SK-N-MC (cell line): Measurements from ENCODE around the gene CHRNG.

Source experiments
- DNase-seq: peaks from one replicate; pipeline ENCODE4 v3.0.0-alpha.2; 2011; ENCODE audit warnings: low read depth, low spot score
- H3K27ac ChIP-seq: fragments of 200-600 bp; sonication (generic); 2 replicates; pipeline ENCODE4 v1.5.1; 2016; ENCODE audit warnings: mixed run types
- H3K36me3 ChIP-seq: fragments of 200-600 bp; sonication (generic); 2 replicates; pipeline ENCODE4 v1.6.1; 2017; ENCODE audit warnings: antibody characterized with exemption, low read length, mixed read lengths; ENCODE audit not compliant: insufficient read depth
- H3K4me3 ChIP-seq: fragments of 200-600 bp; sonication (generic); 2 replicates; pipeline ENCODE4 v1.5.1; 2016
- H3K9ac ChIP-seq: fragments of 200-600 bp; sonication (generic); 2 replicates; pipeline ENCODE4 v1.8.0; 2017; ENCODE audit warnings: mixed run types, mixed read lengths; ENCODE audit not compliant: insufficient read length
- H3K9me3 ChIP-seq: fragments of 200-600 bp; sonication (generic); 2 replicates; pipeline ENCODE4 v1.6.1; 2017; ENCODE audit warnings: low read depth, mild to moderate bottlenecking, antibody characterized with exemption, low read length, moderate library complexity, mixed read lengths
- EZH2 ChIP-seq: fragments of 200-600 bp; sonication (generic); IDR thresholded peaks from one replicate; pipeline ENCODE4 v1.6.1; 2017; ENCODE audit warnings: antibody characterized with exemption
- FOXP2 ChIP-seq: optimal IDR thresholded peaks from 2 replicates; pipeline ENCODE3; 2011; ENCODE audit warnings: mild to moderate bottlenecking, moderate library complexity; ENCODE audit not compliant: insufficient read depth; ENCODE audit errors: extremely low read length, control extremely low read depth
- POLR2AphosphoS5 ChIP-seq: IDR thresholded peaks from 2 replicates; pipeline ENCODE4 v1.6.1; 2012; ENCODE audit warnings: mild to moderate bottlenecking, low read depth, low read length, borderline replicate concordance

CHRNG gene

DNA sequence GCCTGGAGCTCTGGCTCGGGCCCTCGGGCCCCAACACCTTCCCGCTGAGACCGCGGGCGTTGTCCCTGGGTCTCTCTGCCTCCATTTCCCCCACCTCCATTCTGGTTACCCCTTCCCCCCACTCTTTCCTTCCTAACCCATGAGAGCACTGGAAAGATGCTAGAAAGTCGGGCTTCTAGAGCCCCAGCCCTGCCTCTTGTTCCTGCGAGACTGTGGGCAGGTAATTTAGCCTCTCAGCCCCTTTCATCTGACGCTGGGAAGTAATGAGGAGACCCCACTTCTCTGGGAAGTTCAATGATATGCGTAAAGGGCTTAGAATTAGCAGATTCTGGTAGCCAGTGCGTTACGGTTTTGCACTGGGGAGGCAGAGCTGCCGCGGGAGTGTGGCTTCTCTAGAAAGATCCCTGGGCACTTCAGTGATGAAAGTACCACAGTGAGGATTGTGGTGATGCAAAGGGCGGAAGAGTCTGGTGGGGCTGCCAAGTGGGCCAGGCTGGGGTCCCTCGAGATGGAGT is 35.6 kb upstream of the CHRNG start:
- no peak overlapping the region for H3K27ac ChIP-seq
- no peaks in the 10 kb centered on the region for H3K9me3 ChIP-seq
- TF ChIP-seq EZH2 = no peak
- H3K4me3 ChIP-seq = peak overlapping the region; percentile 72
- no peaks in the 10 kb centered on the region for H3K36me3 ChIP-seq
- no peak overlapping the region for H3K9ac ChIP-seq
- DNase-seq = no peak

DNA sequence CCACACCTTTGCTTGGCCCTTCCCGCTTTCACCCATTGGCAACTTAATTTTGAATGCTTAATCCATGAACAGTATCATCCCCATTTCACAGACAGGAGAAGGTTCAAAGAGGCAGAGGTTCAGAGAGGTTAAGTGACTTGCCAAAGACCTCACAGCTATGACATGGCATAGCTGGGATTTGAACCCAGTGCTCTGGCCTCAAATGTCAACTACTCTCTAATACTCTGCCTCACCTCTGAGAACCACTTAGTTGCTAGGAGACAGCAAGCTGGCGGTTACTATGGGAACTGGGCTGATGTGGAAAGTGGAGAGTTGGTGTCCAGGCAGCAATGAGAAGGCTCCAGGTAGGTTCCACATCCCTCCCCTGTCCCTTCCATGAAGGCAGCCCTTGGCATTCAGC is 35.1 kb upstream of the CHRNG start:
- Histone ChIP-seq H3K27ac (no peak overlapping the region), H3K9ac (no peak overlapping the region), H3K9me3 (no peaks in the 10 kb centered on the region), H3K36me3 (no peaks in the 10 kb centered on the region), H3K4me3 (no peak overlapping the region)
- DNase-seq = no peak
- no peak for TF ChIP-seq EZH2
- no peak for TF ChIP-seq FOXP2
- no peak for TF ChIP-seq POLR2AphosphoS5

DNA sequence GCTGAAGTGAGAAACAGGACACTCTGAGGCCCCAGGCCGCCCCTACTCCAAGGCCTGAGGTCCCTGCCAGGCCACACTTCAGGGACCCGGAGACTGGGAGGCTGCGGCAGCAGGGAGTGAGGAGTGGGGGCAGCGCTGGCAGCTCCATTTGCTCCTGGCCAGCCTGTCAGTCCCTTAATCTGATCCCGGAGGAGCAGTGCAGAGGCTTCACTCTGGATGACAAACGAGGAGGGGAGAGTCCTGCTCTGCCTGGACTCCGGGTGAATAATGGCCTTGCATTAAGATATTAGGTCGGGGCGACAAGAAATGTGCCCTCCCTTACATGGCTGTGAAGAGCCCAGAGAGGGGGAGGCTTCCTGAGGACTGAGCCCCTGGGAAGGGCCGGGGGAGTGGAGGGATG is 33.6 kb upstream of the CHRNG start:
- no peak overlapping the region for H3K4me3 ChIP-seq
- no peak overlapping the region for H3K27ac ChIP-seq
- no peak for DNase-seq
- no peaks in the 10 kb centered on the region for H3K36me3 ChIP-seq
- no peak for TF ChIP-seq FOXP2
- TF ChIP-seq EZH2 = no peak
- TF ChIP-seq POLR2AphosphoS5 = no peak
- no peaks in the 10 kb centered on the region for H3K9me3 ChIP-seq
- no peak overlapping the region for H3K9ac ChIP-seq

DNA sequence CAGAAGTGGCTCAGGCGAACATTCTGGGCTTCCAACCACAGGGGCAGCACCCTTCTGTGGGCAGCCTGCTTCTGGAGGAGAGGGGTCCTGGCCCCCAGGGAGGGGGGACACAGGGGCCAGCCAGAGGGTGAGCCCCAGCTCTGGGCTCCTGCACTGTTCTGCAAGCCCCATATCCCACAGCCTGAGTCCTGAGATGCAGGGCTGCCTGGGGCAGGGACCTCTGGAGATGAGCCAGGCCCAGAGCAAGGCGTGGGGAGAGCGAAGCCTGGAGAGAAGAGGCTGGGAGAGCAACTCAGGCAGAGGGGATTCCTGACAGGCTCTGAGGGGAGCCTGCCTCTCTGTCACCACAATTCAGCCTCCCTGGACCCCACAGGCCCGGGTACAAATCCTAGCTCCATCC is 32.8 kb upstream of the CHRNG start:
- H3K27ac ChIP-seq = no peak overlapping the region
- no peak for DNase-seq
- TF ChIP-seq POLR2AphosphoS5 (no peak), EZH2 (no peak), FOXP2 (no peak)

GRCh38 chr2:232508251-232508650 is 31.2 kb upstream of the CHRNG start:
- Histone ChIP-seq H3K4me3 (no peak overlapping the region), H3K27ac (no peak overlapping the region), H3K9ac (no peak overlapping the region), H3K9me3 (no peaks in the 10 kb centered on the region), H3K36me3 (no peaks in the 10 kb centered on the region)
- DNase-seq = no peak
- TF ChIP-seq FOXP2 = no peak
- TF ChIP-seq EZH2 = no peak
- TF ChIP-seq POLR2AphosphoS5 = no peak

More for the DNA sequence above, 32.8 kb upstream of the CHRNG start:
- Histone ChIP-seq H3K4me3 (no peak overlapping the region), H3K9ac (no peak overlapping the region), H3K36me3 (no peaks in the 10 kb centered on the region), H3K9me3 (no peaks in the 10 kb centered on the region)

DNA sequence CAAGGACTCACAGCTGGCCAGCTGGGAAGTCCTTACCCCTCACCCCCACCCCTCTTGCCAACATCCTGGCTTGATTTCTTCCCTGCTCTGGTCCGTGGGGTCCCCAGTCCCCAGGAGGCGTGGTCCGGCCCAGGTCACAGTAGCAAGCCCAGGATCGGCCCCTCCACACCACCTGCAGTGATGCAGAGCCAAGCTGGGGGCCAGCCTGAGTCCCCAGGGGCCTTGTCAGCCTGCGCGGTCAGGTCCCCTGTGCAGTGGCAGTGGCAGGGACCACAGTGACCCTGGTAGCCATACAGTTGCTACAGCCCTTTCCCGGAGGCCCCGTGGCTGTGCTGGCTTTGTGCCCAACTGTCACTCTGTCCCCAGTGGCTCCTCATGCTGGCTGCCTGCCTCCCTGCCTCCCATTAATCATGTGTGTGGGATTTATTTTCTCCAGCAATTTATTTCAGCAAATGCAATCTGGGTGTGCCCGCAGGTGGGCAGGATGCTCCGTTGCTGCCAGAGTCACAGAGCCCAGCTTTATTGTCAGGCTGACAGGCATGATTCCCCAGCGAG is 28.1 kb upstream of the CHRNG start:
- no peak overlapping the region for H3K9ac ChIP-seq
- TF ChIP-seq FOXP2 (no peak), EZH2 (no peak), POLR2AphosphoS5 (no peak)
- no peaks in the 10 kb centered on the region for H3K9me3 ChIP-seq
- no peak overlapping the region for H3K4me3 ChIP-seq
- DNase-seq = no peak
- H3K36me3 ChIP-seq = no peaks in the 10 kb centered on the region
- no peak overlapping the region for H3K27ac ChIP-seq

GRCh38 chr2:232512602-232513001 is 26.9 kb upstream of the CHRNG start:
- DNase-seq = no peak

GRCh38 chr2:232513353-232513752 is 26.1 kb upstream of the CHRNG start:
- Histone ChIP-seq H3K27ac (no peak overlapping the region), H3K36me3 (no peaks in the 10 kb centered on the region), H3K9ac (no peak overlapping the region), H3K9me3 (no peaks in the 10 kb centered on the region), H3K4me3 (no peak overlapping the region)
- DNase-seq = no peak
- TF ChIP-seq FOXP2 (no peak), POLR2AphosphoS5 (no peak), EZH2 (no peak)

More at GRCh38 chr2:232512602-232513001, 26.9 kb upstream of the CHRNG start:
- Histone ChIP-seq H3K27ac (no peak overlapping the region), H3K36me3 (no peaks in the 10 kb centered on the region), H3K4me3 (no peak overlapping the region), H3K9me3 (no peaks in the 10 kb centered on the region), H3K9ac (no peak overlapping the region)
- no peak for TF ChIP-seq EZH2
- no peak for TF ChIP-seq FOXP2
- no peak for TF ChIP-seq POLR2AphosphoS5

- Histone ChIP-seq H3K27ac (no peak overlapping the region), H3K9ac (no peak overlapping the region), H3K36me3 (no peaks in the 10 kb centered on the region), H3K4me3 (no peak overlapping the region), H3K9me3 (no peaks in the 10 kb centered on the region)
- no peak for TF ChIP-seq EZH2
- no peak for TF ChIP-seq POLR2AphosphoS5
- TF ChIP-seq FOXP2 = no peak
- DNase-seq = no peak
Measured at GRCh38 chr2:232515639-232516038, 23.9 kb upstream of the CHRNG start.
